NCI-H1105 (cell line): Measurements from ENCODE around the gene CHST11.

ENCODE experiments used
- DNase-seq: peaks from one replicate; lab custom pipeline; 2025; lab: John Stamatoyannopoulos, UW

CHST11 gene

GRCh38 chr12:104583301-104583700 is 126.6 kb downstream of the CHST11 start:
- DNase-seq: no peak

GRCh38 chr12:104585448-104586055 is 128.8 kb downstream of the CHST11 start:
- DNase-seq: no peak

- no peak for DNase-seq
Measured at GRCh38 chr12:104586351-104586919, 129.7 kb downstream of the CHST11 start.

GRCh38 chr12:104588047-104588920 is 131.5 kb downstream of the CHST11 start:
- DNase-seq: no peak

- DNase-seq: no peak
Measured at GRCh38 chr12:104588921-104589590, 132.3 kb downstream of the CHST11 start.

GRCh38 chr12:104590022-104590421 is 133.3 kb downstream of the CHST11 start:
- no peak for DNase-seq

GRCh38 chr12:104591257-104591885 is 134.6 kb downstream of the CHST11 start:
- DNase-seq: no peak

- no peak for DNase-seq
Measured at GRCh38 chr12:104593482-104593881, 136.7 kb downstream of the CHST11 start.

GRCh38 chr12:104596134-104596799 is 139.5 kb downstream of the CHST11 start:
- no peak for DNase-seq

- no peak for DNase-seq
Measured at GRCh38 chr12:104596898-104597843, 140.4 kb downstream of the CHST11 start.

GRCh38 chr12:104598342-104599271 is 141.9 kb downstream of the CHST11 start:
- DNase-seq: no peak

GRCh38 chr12:104599272-104600035 is 142.7 kb downstream of the CHST11 start:
- no peak for DNase-seq

GRCh38 chr12:104600036-104600712 is 143.4 kb downstream of the CHST11 start:
- DNase-seq: no peak

- no peak for DNase-seq
Measured at GRCh38 chr12:104600790-104601739, 144.3 kb downstream of the CHST11 start.

- DNase-seq: peak; percentile 21
Measured at GRCh38 chr12:104602406-104602805, 145.7 kb downstream of the CHST11 start.

- DNase-seq: no peak
Measured at GRCh38 chr12:104602896-104603295, 146.1 kb downstream of the CHST11 start.

GRCh38 chr12:104603545-104603973 is 146.8 kb downstream of the CHST11 start:
- no peak for DNase-seq
